Adrenal gland (tissue), 5 donors: Measurements from ENCODE around the gene KIF26B.

Experiments
- CTCF ChIP-seq, 6 experiments: fragments of 450-650 bp in 4 of 6; fragments of 200-600 bp in 2 of 6; sonication (generic) in 1 of 6; IDR thresholded peaks; 1 replicate in 5 of 6; 2 replicates in 1 of 6; pipeline versions ENCODE4 v1.5.1 to v1.8.0; 2016 to 2021; ENCODE audit warnings: antibody characterized with exemption in 6 of 6, mild to moderate bottlenecking in 2 of 6, moderate library complexity in 1 of 6
- POLR2A ChIP-seq, 2 donors: fragments of 450-650 bp; IDR thresholded peaks; one replicate each; pipeline ENCODE4 v1.6.1; 2017; ENCODE audit warnings: antibody characterized with exemption in 2 of 2, mild to moderate bottlenecking in 2 of 2, moderate library complexity in 1 of 2
- donor health status: DM: no; HTN: no; CAD: no.

- no peak for TF ChIP-seq POLR2A (IDR thresholded peaks at IDR 0.05)
- TF ChIP-seq CTCF (IDR thresholded peaks at IDR 0.05), result no peak
Observed at GRCh38 chr1:245469006-245469405, 314.2 kb downstream of the KIF26B start.
